CD4-positive, alpha-beta T cell treated with Interleukin-1 beta for 1 hour (primary cell): ENCODE results near the gene NFKBIL1.

Source experiments
- DNase-seq, 2 donors: peaks; one replicate each; pipeline ENCODE4 v3.0.0-alpha.2; 2020 to 2022

The NFKBIL1 gene

DNA sequence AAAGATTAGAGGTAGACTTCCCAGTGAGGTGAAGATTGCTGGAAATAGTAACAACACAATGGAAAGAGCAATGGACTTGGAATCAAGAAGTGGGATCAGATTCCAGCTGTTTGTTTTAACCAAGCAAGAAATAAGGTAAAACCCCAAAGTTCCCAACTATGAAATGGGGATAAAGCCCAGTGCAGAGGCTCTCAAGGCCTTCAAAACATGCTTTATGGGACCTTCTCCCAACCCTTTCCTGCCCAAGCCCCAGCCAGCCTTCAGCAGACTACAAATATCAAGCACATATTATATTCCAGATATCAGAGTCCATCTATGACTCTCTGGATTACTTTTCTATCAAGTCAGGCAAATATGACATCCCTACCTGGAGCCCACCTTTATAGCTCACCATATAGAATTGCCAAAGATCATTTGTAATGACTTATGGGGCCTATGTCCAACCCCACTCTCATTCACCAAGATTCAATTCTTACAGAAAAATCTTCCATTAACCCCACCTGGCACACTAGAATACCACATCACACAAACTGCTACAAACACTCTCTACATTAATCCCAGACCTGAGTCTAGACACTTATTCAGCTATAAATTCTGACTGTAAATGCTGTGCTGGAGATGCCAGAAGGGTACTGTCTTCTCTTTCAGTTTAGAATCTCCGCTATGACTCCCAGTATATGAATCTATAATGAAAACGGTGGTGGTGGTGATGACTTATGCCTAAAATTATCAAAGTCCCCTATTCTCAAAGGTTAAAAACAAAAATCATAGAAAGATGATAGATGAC, 11.7 kb upstream of the NFKBIL1 start:
- no peak for DNase-seq

DNA sequence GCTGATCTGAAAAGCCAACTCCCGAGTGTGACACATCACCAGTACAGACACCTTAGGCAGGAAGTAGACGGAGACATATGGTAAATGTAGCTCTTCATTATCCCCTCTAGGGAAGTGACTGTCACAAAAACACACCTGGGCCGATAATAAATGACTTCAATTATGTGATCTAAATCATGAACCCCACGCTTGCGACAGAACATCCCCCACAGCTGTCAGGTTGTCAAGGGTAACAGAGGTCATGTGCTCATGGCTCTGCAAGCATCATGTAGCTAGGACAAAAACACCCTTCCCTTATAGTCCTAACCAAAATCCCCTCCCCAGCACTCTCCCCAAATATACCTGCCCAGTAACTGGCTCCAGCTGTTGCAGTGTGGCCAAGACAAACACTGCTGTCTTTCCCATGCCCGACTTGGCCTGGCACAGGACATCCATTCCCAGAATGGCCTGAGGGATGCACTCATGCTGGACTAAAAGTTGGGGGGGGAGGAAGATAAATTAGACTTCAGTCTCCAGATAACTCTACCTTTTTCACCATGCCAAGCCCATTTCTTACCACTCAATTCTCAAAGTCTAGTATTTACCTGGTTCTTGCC, 8.5 kb upstream of the NFKBIL1 start:
- peak in 1 of 2 donors; percentile 40 for DNase-seq

- no peak for DNase-seq
Observed at GRCh38 chr6:31540640-31541039, 6.8 kb upstream of the NFKBIL1 start.

GRCh38 chr6:31541059-31541657, 6.2 kb upstream of the NFKBIL1 start:
- peak; percentile 73 to 82 for DNase-seq

GRCh38 chr6:31541658-31542521, 5.5 kb upstream of the NFKBIL1 start, which contains the start of gene DDX39B:
TSS of gene DDX39B (minus strand) at chr6:31542003. CDS start at chr6:31540532, 1,471 bp downstream.
- DNase-seq = peak; percentile 96

- no peak for DNase-seq
Observed at GRCh38 chr6:31543639-31544038, 3.8 kb upstream of the NFKBIL1 start.

GRCh38 chr6:31544676-31545075, 2.7 kb upstream of the NFKBIL1 start:
- DNase-seq = no peak

DNA sequence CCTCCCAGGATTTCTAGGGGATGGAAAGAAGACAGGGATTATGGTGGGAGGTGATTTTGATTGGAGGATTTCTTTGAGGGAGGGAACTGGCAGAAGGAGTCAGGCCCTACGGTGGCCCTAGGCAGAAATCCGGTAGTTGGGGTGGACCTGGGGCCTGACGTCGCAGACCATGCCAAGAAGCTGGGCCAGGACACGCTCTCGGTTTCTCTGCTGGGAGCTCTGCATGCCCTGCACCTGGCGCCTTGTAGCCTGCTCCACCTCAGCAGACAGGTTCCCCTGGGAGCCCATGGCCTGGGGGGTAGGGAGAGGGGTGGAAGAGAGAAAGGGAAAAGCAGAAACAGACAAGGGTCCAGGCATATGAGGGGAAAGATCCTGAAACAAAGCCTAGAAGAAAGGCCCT, 2.1 kb upstream of the NFKBIL1 start:
- DNase-seq = no peak

DNA sequence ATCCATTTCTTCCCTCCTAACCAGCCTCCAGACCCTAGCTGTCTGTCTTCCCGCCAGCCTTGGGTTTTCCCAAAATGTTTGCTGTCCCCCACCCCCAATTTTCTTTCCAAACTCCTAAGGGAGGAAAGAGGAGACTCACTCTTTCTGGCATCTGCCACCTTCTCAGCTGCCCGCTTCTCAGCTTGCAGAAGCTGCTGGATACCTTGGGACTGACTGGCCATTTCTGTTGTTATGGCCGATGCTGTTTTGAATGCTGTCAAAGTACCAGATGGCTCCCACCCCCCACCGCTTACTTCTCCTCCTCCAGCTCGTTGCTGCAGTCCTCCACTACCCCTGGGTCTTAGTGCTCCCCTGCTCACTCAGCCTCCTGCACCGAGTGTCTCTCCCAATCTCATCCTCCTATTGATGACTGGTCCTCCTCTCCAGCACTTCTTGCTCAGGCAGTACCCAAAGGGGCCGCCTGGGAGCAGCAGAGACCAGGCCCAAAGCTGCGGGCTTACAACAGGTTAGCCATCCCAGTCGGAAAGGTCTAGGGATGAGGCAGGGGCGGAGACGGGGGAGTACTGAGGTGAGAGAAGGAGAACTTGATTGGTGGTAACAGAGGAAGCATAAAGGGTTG, 960 bp upstream of the NFKBIL1 start, which contains the start of gene ATP6V1G2:
ATP6V1G2 (minus strand) TSS at position 270 of the 619 bp plus-strand sequence; CDS start at position 221, 49 bp downstream.
- peak; percentile 86 to 88 for DNase-seq

- DNase-seq = no peak
Observed at GRCh38 chr6:31547727-31548543, 527 bp downstream of the NFKBIL1 start.

DNA sequence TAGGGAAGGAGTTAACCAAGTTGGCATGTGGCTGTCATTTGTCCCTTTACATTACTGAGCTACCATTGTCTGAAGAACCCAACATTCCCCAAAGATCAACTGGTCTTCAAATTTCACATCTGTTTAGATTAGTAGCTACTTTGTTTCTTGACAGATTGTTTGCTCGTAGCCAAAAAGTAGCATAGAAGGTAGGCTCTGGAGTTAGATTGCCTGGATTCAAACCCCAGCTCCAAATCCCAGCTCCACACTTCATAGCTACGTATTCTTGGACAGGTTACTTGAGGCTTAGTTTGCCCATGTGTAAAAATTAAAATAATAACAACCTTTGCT, 1.1 kb downstream of the NFKBIL1 start:
- no peak for DNase-seq

- DNase-seq = peak; percentile 79
Observed at GRCh38 chr6:31551371-31551770, 4.0 kb downstream of the NFKBIL1 start.

GRCh38 chr6:31556307-31556706, 8.9 kb downstream of the NFKBIL1 start:
- DNase-seq = no peak

DNA sequence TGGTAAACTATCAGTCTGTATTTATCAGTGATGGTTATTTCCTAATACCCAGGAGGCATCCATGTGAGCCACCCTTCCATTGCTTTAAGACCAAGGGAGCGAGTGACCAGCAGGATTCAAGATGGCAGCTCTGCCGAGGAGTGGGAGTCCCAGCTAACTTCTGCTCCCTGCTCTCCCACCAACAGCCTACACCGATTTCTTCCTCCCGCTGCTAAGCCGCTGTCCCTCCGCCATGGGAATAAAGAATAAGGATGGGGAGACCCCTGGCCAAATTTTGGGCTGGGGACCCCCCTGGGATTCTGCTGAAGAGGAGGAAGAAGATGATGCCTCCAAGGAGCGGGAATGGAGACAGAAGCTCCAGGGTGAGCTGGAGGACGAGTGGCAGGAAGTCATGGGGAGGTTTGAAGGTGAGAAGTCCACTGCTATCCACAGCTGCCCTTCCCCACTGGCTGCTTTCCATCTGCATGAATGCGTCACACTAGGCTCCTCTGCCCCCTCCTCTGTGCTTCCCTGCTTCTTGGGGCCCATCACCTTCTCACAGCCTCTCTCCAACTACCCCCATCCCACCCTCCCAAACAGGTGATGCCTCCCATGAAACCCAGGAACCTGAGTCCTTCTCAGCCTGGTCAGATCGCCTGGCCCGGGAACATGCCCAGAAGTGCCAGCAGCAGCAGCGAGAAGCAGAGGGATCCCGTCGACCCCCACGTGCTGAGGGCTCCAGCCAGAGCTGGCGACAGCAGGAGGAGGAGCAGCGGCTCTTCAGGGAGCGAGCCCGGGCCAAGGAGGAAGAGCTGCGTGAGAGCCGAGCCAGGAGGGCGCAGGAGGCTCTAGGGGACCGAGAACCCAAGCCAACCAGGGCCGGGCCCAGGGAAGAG, 10.3 kb downstream of the NFKBIL1 start:
- no peak for DNase-seq

DNA sequence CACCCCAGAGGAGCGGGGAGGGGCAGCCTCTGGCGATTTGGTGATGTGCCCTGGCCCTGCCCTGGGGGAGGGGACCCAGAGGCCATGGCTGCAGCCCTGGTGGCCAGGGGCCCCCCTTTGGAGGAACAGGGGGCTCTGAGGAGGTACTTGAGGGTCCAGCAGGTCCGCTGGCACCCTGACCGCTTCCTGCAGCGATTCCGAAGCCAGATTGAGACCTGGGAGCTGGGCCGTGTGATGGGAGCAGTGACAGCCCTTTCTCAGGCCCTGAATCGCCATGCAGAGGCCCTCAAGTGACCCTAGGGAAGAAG, 10.9 kb downstream of the NFKBIL1 start:
- DNase-seq = no peak

DNA sequence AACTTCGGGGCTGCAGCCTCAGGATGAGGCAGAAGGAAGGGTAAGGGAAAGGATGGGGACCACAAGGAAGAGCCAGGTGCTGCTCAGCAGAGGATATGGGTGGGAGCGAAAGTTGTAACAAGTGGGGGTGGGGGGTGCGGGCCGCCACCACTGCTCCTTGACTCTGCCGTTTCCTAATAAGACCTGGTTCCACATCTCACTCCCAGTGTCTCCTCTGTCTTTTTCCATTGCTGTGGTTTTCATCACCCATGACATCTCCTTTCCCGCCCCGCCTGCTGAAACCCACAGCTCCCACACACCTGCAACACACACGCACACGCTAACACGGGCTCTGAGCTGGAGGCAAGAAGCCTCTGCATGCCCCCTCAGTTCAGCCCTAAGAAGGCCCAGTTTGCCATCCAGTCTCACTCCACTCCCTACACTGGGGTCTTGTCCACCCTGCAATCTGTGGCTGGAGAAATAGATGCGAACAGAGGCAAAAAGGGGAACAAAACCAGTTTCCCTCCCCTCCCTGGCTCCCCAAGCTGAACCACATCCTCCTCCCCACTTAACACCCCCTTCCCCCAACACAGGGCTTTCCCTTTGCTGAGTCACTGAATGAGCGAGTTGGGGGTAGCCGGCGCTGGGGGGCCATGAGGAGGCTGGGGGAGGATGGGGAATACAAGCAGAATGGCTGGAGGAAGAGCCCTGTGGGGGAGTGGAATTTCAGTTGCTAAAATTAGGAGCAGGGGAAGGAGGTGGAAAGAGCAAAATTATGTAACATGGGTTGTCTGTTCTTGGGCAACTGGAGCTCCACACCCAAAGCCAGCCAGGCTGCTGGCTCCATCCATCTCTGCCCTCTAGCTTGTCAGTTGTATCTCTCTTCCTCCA, 11.5 kb downstream of the NFKBIL1 start:
- DNase-seq = peak; percentile 71 to 83

GRCh38 chr6:31559606-31559957, 12.2 kb downstream of the NFKBIL1 start:
- DNase-seq = no peak

DNA sequence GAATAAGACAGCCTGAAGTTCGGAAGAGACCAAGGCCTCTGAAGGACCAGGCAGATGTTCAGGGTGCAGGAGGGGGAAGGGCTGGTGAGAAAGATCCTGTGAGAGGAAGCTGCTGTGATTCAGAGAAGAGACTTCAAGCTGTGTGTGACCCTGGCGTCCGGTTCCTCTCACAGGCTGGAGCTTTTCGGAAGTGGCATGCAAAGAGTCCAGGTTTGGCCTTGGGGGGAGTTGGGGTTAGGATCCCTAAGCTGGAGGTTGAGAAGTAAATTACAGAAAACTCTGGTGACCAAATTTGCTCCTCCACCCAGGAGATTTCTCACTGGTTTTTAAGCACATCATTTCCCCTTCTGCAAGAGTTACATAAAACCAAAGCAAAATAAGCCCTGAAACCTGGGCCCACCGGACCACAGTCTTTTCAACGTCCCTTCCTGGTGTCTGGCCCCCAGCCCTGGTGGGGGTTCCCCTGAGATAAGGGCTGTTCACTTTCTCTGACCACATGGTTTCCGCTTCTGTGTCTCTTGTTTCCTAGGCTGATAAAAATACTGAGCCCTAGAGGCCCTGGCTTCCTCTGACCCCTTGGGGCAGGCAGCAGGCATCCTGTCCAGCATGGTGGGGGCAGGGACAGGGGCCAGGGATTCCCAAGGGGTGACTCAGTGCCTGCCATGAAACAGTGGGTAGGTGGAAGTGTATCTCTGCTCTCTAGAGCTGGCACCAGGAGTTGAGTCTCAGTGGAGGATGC, 12.7 kb downstream of the NFKBIL1 start:
- DNase-seq = peak; percentile 61 to 78

GRCh38 chr6:31560697-31561058, 13.3 kb downstream of the NFKBIL1 start:
- DNase-seq = no peak
